ENCODE data around the gene CCDC33. TPM values are rescaled to one million over a fixed set of nuclear protein-coding genes. Genes with fewer than 3 reads are reported as not detected.

The CCDC33 gene
- total and polyA plus RNA-seq, 2 experiments from 2014 or later = 2.6 to 2.8 TPM

- TF ChIP-seq ZNF462 (CRISPR knock-in tag; IDR thresholded peaks at IDR 0.05) = no peak
- no peak for TF ChIP-seq ZNF114 (CRISPR knock-in tag; IDR thresholded peaks at IDR 0.05)
- no peak for TF ChIP-seq CTCF (conservative IDR thresholded peaks at IDR 0.05; ENCODE audit: low read depth in 2 of 2)
- TF ChIP-seq EZH2phosphoT487 (IDR thresholded peaks at IDR 0.05; ENCODE audit: unreplicated experiment) = no peak
- no peak for TF ChIP-seq JUNB (IDR thresholded peaks at IDR 0.05; ENCODE audit: unreplicated experiment)
- TF ChIP-seq ETS1 (IDR thresholded peaks at IDR 0.05) = no peak
- no peak for TF ChIP-seq ZNF331 (CRISPR knock-in tag; IDR thresholded peaks at IDR 0.05; ENCODE audit: low read depth)
- TF ChIP-seq NANOG (IDR thresholded peaks at IDR 0.05; ENCODE audit: borderline replicate concordance) = no peak
- TF ChIP-seq POLR2AphosphoS5 (IDR thresholded peaks at IDR 0.05; ENCODE audit: low read depth) = no peak
- no peak for TF ChIP-seq STAT1 (IDR thresholded peaks at IDR 0.05; ENCODE audit: unreplicated experiment)
- TF ChIP-seq EZH2 (IDR thresholded peaks at IDR 0.05; ENCODE audit: low read depth, unreplicated experiment) = no peak
- TF ChIP-seq CREB1 (CRISPR knock-in tag; IDR thresholded peaks at IDR 0.05; ENCODE audit: low read depth) = no peak
Observed at GRCh38 chr15:74211656-74212055, 24.5 kb upstream of the CCDC33 start (continued).

Data from GM23338 (cell line).